ENCODE data around the gene ZNRF3.

Gene ZNRF3

GRCh38 chr22:28962042-28962554, 78.7 kb downstream of the ZNRF3 start:
- Histone ChIP-seq H3K4me3 (ENCODE audit: insufficient read depth in 1 of 2, low read depth in 1 of 2, low read length in 2 of 2) (no peak overlapping the region), H3K18ac (ENCODE audit: low read depth in 1 of 2, low read length in 2 of 2) (no peak overlapping the region), H2BK15ac (ENCODE audit: low read depth, poor library complexity, severe bottlenecking) (no peak overlapping the region), H3K23ac (ENCODE audit: low read length in 2 of 2) (no peak overlapping the region), H3K79me1 (replicated peaks; ENCODE audit: low read length, poor library complexity, severe bottlenecking) (peaks cover 51% of the 10 kb centered on the region), H4K8ac (ENCODE audit: low read length) (no peak overlapping the region), H3K9ac (ENCODE audit: low read length) (no peak overlapping the region), H3K4ac (ENCODE audit: low read depth in 1 of 2, low read length in 2 of 2) (no peak overlapping the region), H4K91ac (ENCODE audit: low read length) (no peak overlapping the region), H2AK5ac (ENCODE audit: low read length, severe bottlenecking) (no peak overlapping the region), H3K4me1 (ENCODE audit: control insufficient read depth, insufficient read depth, low read depth, low read length) (peaks cover 6% of the 10 kb centered on the region), H2AFZ (ENCODE audit: low read depth, low read length) (no peak overlapping the region), H3K36me3 (ENCODE audit: control insufficient read depth in 1 of 2, insufficient read depth in 2 of 2, low read depth in 1 of 2, low read length in 2 of 2) (peaks cover 0 to 5% of the 10 kb centered on the region in 2 experiments), H3K27me3 (ENCODE audit: control insufficient read depth in 1 of 2, insufficient read depth in 1 of 2, low read length in 2 of 2) (no peaks in the 10 kb centered on the region), H3K9me3 (ENCODE audit: control insufficient read depth, low read length) (no peaks in the 10 kb centered on the region), H3K14ac (ENCODE audit: low read length in 2 of 2) (no peak overlapping the region), H3K4me2 (ENCODE audit: low read length, poor library complexity, severe bottlenecking) (no peak overlapping the region), H2BK12ac (ENCODE audit: low read length in 2 of 2) (no peak overlapping the region), H3K27ac (ENCODE audit: low read length, poor library complexity, severe bottlenecking) (no peak overlapping the region), H2BK120ac (ENCODE audit: low read depth, low read length) (no peak overlapping the region), H2BK5ac (ENCODE audit: low read depth, low read length, poor library complexity, severe bottlenecking) (no peak overlapping the region)
- 93% methylated on average over 3 of the region's 3 CpGs for WGBS
- no peak for DNase-seq

GRCh38 chr22:28963362-28963761, 80.0 kb downstream of the ZNRF3 start:
- no peak overlapping the region for H3K9ac ChIP-seq (ENCODE audit: low read length)
- H3K23ac ChIP-seq (ENCODE audit: low read length in 2 of 2) = no peak overlapping the region
- H3K14ac ChIP-seq (ENCODE audit: low read length in 2 of 2) = no peak overlapping the region
- no peak overlapping the region for H2BK12ac ChIP-seq (ENCODE audit: low read length in 2 of 2)
- H3K4me2 ChIP-seq (ENCODE audit: low read length, poor library complexity, severe bottlenecking) = no peak overlapping the region
- no peaks in the 10 kb centered on the region for H3K9me3 ChIP-seq (ENCODE audit: control insufficient read depth, low read length)
- no peaks in the 10 kb centered on the region for H3K27me3 ChIP-seq (ENCODE audit: control insufficient read depth in 1 of 2, insufficient read depth in 1 of 2, low read length in 2 of 2)
- WGBS = 94% methylated on average over 2 of the region's 2 CpGs
- H3K4ac ChIP-seq (ENCODE audit: low read depth in 1 of 2, low read length in 2 of 2) = no peak overlapping the region
- H3K27ac ChIP-seq (ENCODE audit: low read length, poor library complexity, severe bottlenecking) = no peak overlapping the region
- no peak overlapping the region for H2BK5ac ChIP-seq (ENCODE audit: low read depth, low read length, poor library complexity, severe bottlenecking)
- no peak overlapping the region for H2AFZ ChIP-seq (ENCODE audit: low read depth, low read length)
- peaks cover 0 to 5% of the 10 kb centered on the region in 2 experiments for H3K36me3 ChIP-seq (ENCODE audit: control insufficient read depth in 1 of 2, insufficient read depth in 2 of 2, low read depth in 1 of 2, low read length in 2 of 2)
- peaks cover 6% of the 10 kb centered on the region for H3K4me1 ChIP-seq (ENCODE audit: control insufficient read depth, insufficient read depth, low read depth, low read length)
- H3K79me1 ChIP-seq (replicated peaks; ENCODE audit: low read length, poor library complexity, severe bottlenecking) = peaks cover 45% of the 10 kb centered on the region
- H4K8ac ChIP-seq (ENCODE audit: low read length) = no peak overlapping the region
- no peak for DNase-seq
- H4K91ac ChIP-seq (ENCODE audit: low read length) = no peak overlapping the region
- no peak overlapping the region for H3K18ac ChIP-seq (ENCODE audit: low read depth in 1 of 2, low read length in 2 of 2)
- no peak overlapping the region for H2BK15ac ChIP-seq (ENCODE audit: low read depth, poor library complexity, severe bottlenecking)
- no peak overlapping the region for H3K4me3 ChIP-seq (ENCODE audit: insufficient read depth in 1 of 2, low read depth in 1 of 2, low read length in 2 of 2)
- no peak overlapping the region for H2BK120ac ChIP-seq (ENCODE audit: low read depth, low read length)
- no peak overlapping the region for H2AK5ac ChIP-seq (ENCODE audit: low read length, severe bottlenecking)

GRCh38 chr22:28967163-28967665, 83.8 kb downstream of the ZNRF3 start:
- H3K4me3 ChIP-seq (ENCODE audit: insufficient read depth in 1 of 2, low read depth in 1 of 2, low read length in 2 of 2) = no peak overlapping the region
- H3K23ac ChIP-seq (ENCODE audit: low read length in 2 of 2) = no peak overlapping the region
- H2BK12ac ChIP-seq (ENCODE audit: low read length in 2 of 2) = no peak overlapping the region
- no peak for DNase-seq
- no peak overlapping the region for H3K4me2 ChIP-seq (ENCODE audit: low read length, poor library complexity, severe bottlenecking)
- H2BK120ac ChIP-seq (ENCODE audit: low read depth, low read length) = no peak overlapping the region
- no peak overlapping the region for H3K18ac ChIP-seq (ENCODE audit: low read depth in 1 of 2, low read length in 2 of 2)
- no peaks in the 10 kb centered on the region for H3K9me3 ChIP-seq (ENCODE audit: control insufficient read depth, low read length)
- H3K27ac ChIP-seq (ENCODE audit: low read length, poor library complexity, severe bottlenecking) = no peak overlapping the region
- peaks cover 41% of the 10 kb centered on the region for H3K79me1 ChIP-seq (replicated peaks; ENCODE audit: low read length, poor library complexity, severe bottlenecking)
- H2AK5ac ChIP-seq (ENCODE audit: low read length, severe bottlenecking) = no peak overlapping the region
- no peak overlapping the region for H4K8ac ChIP-seq (ENCODE audit: low read length)
- H4K91ac ChIP-seq (ENCODE audit: low read length) = no peak overlapping the region
- H2AFZ ChIP-seq (ENCODE audit: low read depth, low read length) = no peak overlapping the region
- no peak overlapping the region for H2BK15ac ChIP-seq (ENCODE audit: low read depth, poor library complexity, severe bottlenecking)
- peaks cover 4% of the 10 kb centered on the region for H3K4me1 ChIP-seq (ENCODE audit: control insufficient read depth, insufficient read depth, low read depth, low read length)
- 92% methylated on average over 5 of the region's 6 CpGs for WGBS
- H3K9ac ChIP-seq (ENCODE audit: low read length) = no peak overlapping the region
- peaks cover 0 to 7% of the 10 kb centered on the region in 2 experiments for H3K36me3 ChIP-seq (ENCODE audit: control insufficient read depth in 1 of 2, insufficient read depth in 2 of 2, low read depth in 1 of 2, low read length in 2 of 2)
- H2BK5ac ChIP-seq (ENCODE audit: low read depth, low read length, poor library complexity, severe bottlenecking) = no peak overlapping the region
- no peak overlapping the region for H3K14ac ChIP-seq (ENCODE audit: low read length in 2 of 2)
- no peaks in the 10 kb centered on the region for H3K27me3 ChIP-seq (ENCODE audit: control insufficient read depth in 1 of 2, insufficient read depth in 1 of 2, low read length in 2 of 2)
- no peak overlapping the region for H3K4ac ChIP-seq (ENCODE audit: low read depth in 1 of 2, low read length in 2 of 2)

- H3K27me3 ChIP-seq (ENCODE audit: control insufficient read depth in 1 of 2, insufficient read depth in 1 of 2, low read length in 2 of 2) = no peaks in the 10 kb centered on the region
- peaks cover 0 to 7% of the 10 kb centered on the region in 2 experiments for H3K36me3 ChIP-seq (ENCODE audit: control insufficient read depth in 1 of 2, insufficient read depth in 2 of 2, low read depth in 1 of 2, low read length in 2 of 2)
- H3K4me1 ChIP-seq (ENCODE audit: control insufficient read depth, insufficient read depth, low read depth, low read length) = peaks cover 4% of the 10 kb centered on the region
- no peaks in the 10 kb centered on the region for H3K9me3 ChIP-seq (ENCODE audit: control insufficient read depth, low read length)
- no peak overlapping the region for H4K91ac ChIP-seq (ENCODE audit: low read length)
- no peak overlapping the region for H2AFZ ChIP-seq (ENCODE audit: low read depth, low read length)
- H4K8ac ChIP-seq (ENCODE audit: low read length) = no peak overlapping the region
- no peak overlapping the region for H2BK5ac ChIP-seq (ENCODE audit: low read depth, low read length, poor library complexity, severe bottlenecking)
- no peak overlapping the region for H3K4ac ChIP-seq (ENCODE audit: low read depth in 1 of 2, low read length in 2 of 2)
- H3K79me1 ChIP-seq (replicated peaks; ENCODE audit: low read length, poor library complexity, severe bottlenecking) = peaks cover 37% of the 10 kb centered on the region
- no peak overlapping the region for H3K14ac ChIP-seq (ENCODE audit: low read length in 2 of 2)
- H2BK120ac ChIP-seq (ENCODE audit: low read depth, low read length) = no peak overlapping the region
- no peak overlapping the region for H3K27ac ChIP-seq (ENCODE audit: low read length, poor library complexity, severe bottlenecking)
- no peak overlapping the region for H3K4me2 ChIP-seq (ENCODE audit: low read length, poor library complexity, severe bottlenecking)
- H2BK12ac ChIP-seq (ENCODE audit: low read length in 2 of 2) = no peak overlapping the region
- no peak overlapping the region for H3K9ac ChIP-seq (ENCODE audit: low read length)
- no peak overlapping the region for H2BK15ac ChIP-seq (ENCODE audit: low read depth, poor library complexity, severe bottlenecking)
- no peak overlapping the region for H3K18ac ChIP-seq (ENCODE audit: low read depth in 1 of 2, low read length in 2 of 2)
- DNase-seq = no peak
- no peak overlapping the region for H2AK5ac ChIP-seq (ENCODE audit: low read length, severe bottlenecking)
- H3K23ac ChIP-seq (ENCODE audit: low read length in 2 of 2) = no peak overlapping the region
- no peak overlapping the region for H3K4me3 ChIP-seq (ENCODE audit: insufficient read depth in 1 of 2, low read depth in 1 of 2, low read length in 2 of 2)
Measured at GRCh38 chr22:28967969-28968368, 84.6 kb downstream of the ZNRF3 start.
